NCI-H1436 (cell line): ENCODE measurements around the gene DYNLT3.

ENCODE experiments used
- DNase-seq: peaks from one replicate; lab custom pipeline; 2025; lab: John Stamatoyannopoulos, UW

The DYNLT3 gene

GRCh38 chrX:37844622-37845021 is 2.7 kb downstream of the DYNLT3 start:
- no peak for DNase-seq

DNA sequence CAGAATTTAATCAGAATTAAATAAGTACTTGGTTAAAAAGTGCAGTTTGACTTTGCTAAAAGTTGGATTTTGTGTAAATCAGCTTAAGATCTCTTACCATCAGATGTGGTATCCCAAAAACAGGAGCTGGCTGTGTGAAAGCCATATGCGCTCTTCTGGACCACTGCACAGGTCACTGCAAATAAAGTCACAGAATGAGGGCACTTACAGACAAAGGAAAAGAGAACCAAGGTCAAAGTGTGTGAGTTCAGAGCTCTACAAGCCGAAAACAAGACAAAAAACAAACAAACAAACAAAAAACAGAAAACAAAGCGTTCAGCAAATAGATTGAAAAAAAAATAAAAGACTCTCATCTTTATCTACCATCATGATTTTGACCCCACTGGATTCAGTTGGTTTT is 6.4 kb downstream of the DYNLT3 start:
- no peak for DNase-seq

DNA sequence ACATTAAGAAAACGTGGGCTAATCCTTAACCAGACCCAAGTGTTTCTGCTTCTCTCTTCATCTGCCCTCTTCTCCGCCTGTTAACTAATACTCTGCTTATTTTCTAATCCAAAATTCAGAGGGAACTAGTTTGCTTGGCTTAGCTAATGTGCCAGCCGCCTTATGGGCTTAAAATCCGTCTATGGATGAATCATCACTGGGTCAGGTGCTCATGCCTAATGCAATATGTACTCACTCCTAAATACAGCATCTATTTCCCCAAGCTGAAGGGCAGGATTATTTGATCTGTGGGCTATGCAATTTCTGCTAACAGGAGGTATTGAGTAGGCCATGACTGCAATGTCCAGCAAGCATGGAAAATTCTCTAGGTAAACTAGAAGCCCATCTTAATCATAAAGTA is 12.4 kb downstream of the DYNLT3 start:
- no peak for DNase-seq

DNA sequence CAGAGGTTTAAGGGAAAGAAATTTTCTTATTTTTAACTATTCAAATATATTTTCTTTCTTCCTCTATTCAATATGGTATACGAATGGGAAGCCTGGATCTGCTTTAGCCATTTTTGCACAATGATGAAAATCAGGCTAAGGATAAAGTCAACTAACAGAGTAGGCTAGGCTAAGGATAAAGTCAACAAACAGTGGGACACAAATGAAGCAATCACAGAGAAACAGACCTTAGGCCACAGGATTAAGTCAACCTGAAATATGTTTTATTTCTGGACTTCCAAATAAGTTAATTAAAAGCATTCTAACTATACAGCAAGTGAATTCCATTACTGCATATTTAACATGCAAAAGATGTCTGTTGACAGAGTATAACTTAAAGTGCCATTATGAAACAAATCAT is 17.0 kb downstream of the DYNLT3 start:
- no peak for DNase-seq

DNA sequence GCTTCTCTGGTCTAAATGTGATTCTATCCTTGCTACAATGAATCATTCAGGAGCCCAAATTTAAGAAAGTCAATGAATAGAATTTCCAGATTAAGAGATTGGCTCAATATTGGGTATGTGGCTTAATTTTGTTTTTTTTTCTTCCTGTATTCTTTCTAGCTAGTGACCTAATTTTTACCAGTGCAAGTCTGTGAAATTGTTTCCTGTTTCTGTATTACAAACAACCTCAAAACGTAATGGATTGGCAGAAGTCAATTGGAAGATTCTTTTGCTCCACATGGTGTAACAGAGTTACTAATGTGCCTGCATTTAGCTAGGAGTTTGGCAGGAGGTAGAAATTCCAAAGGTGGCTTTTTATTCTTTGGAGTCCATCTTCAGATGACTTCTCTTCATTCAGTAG is 17.6 kb downstream of the DYNLT3 start:
- no peak for DNase-seq

GRCh38 chrX:37825215-37825842 is 22.0 kb downstream of the DYNLT3 start:
- DNase-seq: no peak

- no peak for DNase-seq
These were observed 22.7 kb downstream of the DYNLT3 start for GRCh38 chrX:37824491-37825214.

- DNase-seq: no peak
These were observed 26.7 kb downstream of the DYNLT3 start for GRCh38 chrX:37820646-37821045.

- no peak for DNase-seq
These were observed 29.3 kb downstream of the DYNLT3 start for GRCh38 chrX:37818031-37818430.

DNA sequence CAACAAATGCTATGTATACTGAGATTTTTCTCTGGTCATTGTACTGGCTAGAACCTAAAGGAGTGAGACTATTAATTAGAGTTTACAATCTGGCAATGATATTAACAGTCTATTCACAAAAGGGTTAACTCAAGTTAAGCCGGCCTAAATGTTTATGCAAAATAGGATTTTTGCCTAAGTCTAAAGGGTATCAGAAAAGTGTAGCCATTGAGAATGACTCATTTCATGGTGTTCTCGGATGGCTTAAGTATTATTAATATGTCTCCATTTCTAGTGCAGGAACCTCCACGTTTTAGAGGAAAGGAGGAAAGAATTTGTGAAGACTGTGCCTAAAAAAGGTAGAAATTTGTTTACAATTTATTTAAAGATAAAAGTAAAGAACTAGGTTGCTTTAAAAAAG is 29.8 kb downstream of the DYNLT3 start:
- no peak for DNase-seq

DNA sequence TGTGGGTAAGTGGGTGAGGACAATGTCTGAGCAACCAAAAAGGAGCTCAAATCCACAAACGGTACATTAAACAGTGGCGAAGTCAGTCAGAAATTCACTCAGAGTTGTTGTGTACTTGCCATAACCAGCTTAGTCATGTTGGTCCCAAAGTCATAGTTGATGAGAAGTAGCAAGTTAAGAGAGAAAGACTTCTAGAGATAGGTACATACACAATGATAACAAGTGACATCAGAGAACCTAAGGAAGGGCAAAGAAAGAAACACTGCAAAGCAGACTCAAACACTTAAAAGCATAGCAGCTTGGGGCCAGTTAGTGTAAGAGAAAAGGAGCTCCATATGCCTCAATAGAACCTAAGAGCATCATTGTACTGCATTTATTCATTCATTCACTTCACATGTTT is 30.2 kb downstream of the DYNLT3 start:
- no peak for DNase-seq

DNA sequence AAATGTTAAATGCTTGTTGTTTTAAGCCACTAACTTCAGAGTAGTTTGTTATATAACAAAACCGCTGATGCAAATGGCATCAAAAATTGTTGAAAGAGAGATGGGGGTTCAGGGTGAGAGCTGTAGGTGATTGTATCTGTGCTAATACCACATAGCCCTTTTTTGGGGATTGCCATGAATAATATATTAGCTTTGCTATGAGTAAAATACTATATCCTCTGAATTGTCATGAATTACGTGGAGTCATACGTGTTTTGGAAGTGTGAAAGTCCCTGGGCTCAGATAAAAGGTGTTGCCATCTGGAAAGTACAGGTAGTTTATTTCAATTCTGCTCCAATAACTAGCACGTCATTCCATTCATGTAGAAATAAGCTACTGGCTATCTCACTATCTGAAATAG is 30.6 kb downstream of the DYNLT3 start:
- no peak for DNase-seq

GRCh38 chrX:37815366-37815765 is 32.0 kb downstream of the DYNLT3 start:
- DNase-seq: no peak

- DNase-seq: no peak
These were observed 33.8 kb downstream of the DYNLT3 start for GRCh38 chrX:37813570-37813969.

- no peak for DNase-seq
These were observed 35.3 kb downstream of the DYNLT3 start for GRCh38 chrX:37812110-37812509.

DNA sequence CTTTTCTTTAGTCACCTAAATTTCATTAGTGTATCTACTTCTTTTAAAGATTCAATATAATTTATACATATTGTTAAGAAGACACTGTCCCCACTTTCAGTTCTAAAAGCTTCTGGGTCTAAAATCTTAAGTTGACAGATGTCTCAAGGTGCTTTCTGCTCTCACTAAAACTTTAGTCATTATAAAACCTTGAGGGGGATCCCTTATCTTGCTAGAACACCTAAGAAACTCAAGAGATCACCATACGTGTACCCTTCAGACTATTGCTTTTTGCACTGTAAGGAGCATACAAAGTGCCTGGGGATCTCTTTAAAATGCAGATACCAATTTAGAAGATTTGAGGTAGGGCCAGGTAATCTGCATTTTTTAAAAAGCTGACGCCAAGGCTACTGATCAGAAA is 37.4 kb downstream of the DYNLT3 start:
- no peak for DNase-seq

GRCh38 chrX:37803057-37803456 is 44.3 kb downstream of the DYNLT3 start:
- no peak for DNase-seq

DNA sequence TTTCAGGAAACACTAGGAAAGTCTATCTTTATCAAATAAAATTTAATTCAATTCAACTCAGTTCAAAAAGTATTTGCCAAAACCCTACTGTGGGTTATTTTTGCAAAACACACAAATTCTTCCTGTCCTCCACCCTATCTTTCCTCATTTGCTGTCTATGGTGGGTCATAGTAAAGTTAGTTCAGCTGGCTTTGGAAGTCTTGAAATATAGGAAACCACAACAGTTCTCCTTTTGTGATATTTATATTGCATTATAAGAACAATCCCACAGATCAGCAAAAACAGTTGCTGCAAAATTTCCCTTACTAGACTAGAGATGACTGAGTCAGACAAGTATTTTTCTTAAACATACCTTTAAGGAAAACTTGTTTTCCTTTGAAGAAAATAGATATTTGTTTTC is 45.3 kb downstream of the DYNLT3 start:
- no peak for DNase-seq

DNA sequence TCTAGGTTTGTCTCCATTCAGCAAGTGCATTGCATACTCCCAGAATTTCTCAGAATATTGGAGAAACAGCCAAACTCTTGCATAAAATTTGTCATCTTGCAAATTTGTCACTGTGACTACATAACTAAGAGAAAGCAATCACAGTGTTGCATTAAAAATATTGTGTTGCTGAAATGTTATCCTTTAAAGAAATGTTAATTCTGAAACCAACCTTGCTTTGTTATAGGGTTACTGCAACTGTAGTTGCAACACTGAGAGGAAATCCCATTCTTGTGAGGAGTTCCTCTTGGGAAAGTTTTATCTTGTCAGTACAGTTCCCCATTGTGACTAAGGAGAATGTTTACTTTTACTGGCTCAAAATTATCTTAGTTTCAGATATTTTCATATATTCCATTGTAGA is 46.7 kb downstream of the DYNLT3 start:
- DNase-seq: no peak

DNA sequence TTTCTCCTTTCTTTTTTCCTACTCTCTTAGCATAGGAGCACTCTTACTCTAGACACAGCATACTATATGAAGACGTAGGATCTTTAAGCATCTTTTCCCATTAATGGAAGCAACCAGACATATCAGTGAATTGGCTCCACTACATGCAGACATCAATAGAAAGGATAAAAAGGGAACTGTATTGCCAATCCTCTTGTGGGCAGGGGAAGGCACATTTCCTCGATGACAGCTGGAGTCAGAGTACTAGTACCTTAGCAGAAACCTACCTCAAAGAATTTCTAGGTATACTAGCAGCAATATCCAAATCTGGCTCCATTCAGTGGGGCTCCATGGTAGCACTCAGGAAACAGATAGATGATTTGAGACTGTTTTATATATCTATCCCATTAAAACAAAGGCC is 47.4 kb downstream of the DYNLT3 start:
- DNase-seq: no peak

- DNase-seq: no peak
These were observed 50.6 kb downstream of the DYNLT3 start for GRCh38 chrX:37796805-37797204.

- no peak for DNase-seq
These were observed 51.1 kb downstream of the DYNLT3 start for GRCh38 chrX:37796310-37796709.
